SU-DHL-6 (cell line): ENCODE results near the gene GALNT11.

Experiments
- CTCF ChIP-seq: fragments of 200-600 bp; sonication (generic); IDR thresholded peaks from one replicate; pipeline ENCODE4 v1.5.1; 2017; ENCODE audit warnings: antibody characterized with exemption, mild to moderate bottlenecking, low read length, moderate library complexity; ENCODE audit not compliant: insufficient read depth, poor library complexity, severe bottlenecking
- EZH2phosphoT487 ChIP-seq: fragments of 200-600 bp; sonication (generic), shearing (Covaris generic); conservative IDR thresholded peaks from 2 replicates; pipeline ENCODE4 v1.6.1; 2018; ENCODE audit warnings: mild to moderate bottlenecking, antibody characterized with exemption, low read length, moderate library complexity, mixed read lengths

- TF ChIP-seq CTCF: no peak
- TF ChIP-seq EZH2phosphoT487: no peak
These were observed 115.1 kb downstream of the GALNT11 start for GRCh38 chr7:152140560-152140959.
